ENCODE measurements around the gene HAT1.

DNA sequence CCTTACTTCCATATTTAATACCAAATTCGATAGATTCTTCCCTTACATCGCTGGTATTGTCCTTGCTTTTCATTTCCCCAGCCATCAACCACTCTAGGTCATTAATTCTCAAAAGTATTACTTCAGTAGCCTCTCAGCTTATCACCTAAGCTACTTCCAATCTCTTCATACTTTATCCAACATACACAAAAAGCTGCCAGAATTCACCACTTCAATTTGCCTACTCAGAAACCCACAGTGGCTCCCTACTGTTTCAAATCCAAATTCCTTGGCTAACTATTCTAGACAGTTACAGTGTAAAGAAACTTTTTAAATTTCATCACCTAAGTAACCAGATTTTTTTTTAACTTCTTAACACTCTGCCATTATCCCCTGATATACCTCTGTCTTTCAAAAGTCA lies 32.9 kb upstream of the HAT1 start:
- TF ChIP-seq CHD4 (IDR thresholded peaks at IDR 0.05) (no peak), FOS (IDR thresholded peaks at IDR 0.05; ENCODE audit: borderline replicate concordance, extremely low read depth, insufficient read length) (no peak), REST (IDR thresholded peaks at IDR 0.05; ENCODE audit: low read depth, low read length) (no peak), POLR2A (IDR thresholded peaks at IDR 0.05; ENCODE audit: low read depth, low read length) (no peak), TBL1XR1 (IDR thresholded peaks at IDR 0.05; ENCODE audit: low read depth, low read length) (no peak), ZZZ3 (IDR thresholded peaks at IDR 0.05; ENCODE audit: control insufficient read depth, insufficient read length, low read depth) (no peak)
- TF ChIP-seq, protein P1, sequence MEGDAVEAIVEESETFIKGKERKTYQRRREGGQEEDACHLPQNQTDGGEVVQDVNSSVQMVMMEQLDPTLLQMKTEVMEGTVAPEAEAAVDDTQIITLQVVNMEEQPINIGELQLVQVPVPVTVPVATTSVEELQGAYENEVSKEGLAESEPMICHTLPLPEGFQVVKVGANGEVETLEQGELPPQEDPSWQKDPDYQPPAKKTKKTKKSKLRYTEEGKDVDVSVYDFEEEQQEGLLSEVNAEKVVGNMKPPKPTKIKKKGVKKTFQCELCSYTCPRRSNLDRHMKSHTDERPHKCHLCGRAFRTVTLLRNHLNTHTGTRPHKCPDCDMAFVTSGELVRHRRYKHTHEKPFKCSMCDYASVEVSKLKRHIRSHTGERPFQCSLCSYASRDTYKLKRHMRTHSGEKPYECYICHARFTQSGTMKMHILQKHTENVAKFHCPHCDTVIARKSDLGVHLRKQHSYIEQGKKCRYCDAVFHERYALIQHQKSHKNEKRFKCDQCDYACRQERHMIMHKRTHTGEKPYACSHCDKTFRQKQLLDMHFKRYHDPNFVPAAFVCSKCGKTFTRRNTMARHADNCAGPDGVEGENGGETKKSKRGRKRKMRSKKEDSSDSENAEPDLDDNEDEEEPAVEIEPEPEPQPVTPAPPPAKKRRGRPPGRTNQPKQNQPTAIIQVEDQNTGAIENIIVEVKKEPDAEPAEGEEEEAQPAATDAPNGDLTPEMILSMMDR (IDR thresholded peaks at IDR 0.05 in 2 of 3, conservative IDR thresholded peaks at IDR 0.05 in 1 of 3; ENCODE audit: control insufficient read depth in 2 of 3, extremely low read depth in 1 of 3, insufficient read depth in 1 of 3, low read depth in 3 of 3, low read length in 3 of 3), result no peak
- TF ChIP-seq, protein P2, sequence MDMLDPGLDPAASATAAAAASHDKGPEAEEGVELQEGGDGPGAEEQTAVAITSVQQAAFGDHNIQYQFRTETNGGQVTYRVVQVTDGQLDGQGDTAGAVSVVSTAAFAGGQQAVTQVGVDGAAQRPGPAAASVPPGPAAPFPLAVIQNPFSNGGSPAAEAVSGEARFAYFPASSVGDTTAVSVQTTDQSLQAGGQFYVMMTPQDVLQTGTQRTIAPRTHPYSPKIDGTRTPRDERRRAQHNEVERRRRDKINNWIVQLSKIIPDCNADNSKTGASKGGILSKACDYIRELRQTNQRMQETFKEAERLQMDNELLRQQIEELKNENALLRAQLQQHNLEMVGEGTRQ (IDR thresholded peaks at IDR 0.05; ENCODE audit: borderline replicate concordance, low read depth, low read length), result no peak
